Stimulated activated CD8-positive, alpha-beta memory T cell treated with anti-CD3 and anti-CD28 coated beads, Interleukin-4, amount 100 ng/mL, for 4 hours (primary cell): ENCODE data around the gene UBE2N.
"Not testable (repeated sequence)": the region's sequence is repeated elsewhere in the genome, so short reads cannot be mapped to it uniquely, and the experiment has no call there.

Source experiments
- DNase-seq, 2 donors: peaks; one replicate each; pipeline ENCODE4 v3.0.0-alpha.2; 2020; ENCODE audit warnings: low read depth in 2 of 2, low spot score in 1 of 2

The UBE2N gene

GRCh38 chr12:93447555-93448290 lies 6.0 kb upstream of the UBE2N start:
- DNase-seq = no peak

GRCh38 chr12:93443576-93443975 lies 1.8 kb upstream of the UBE2N start:
- DNase-seq = no peak

GRCh38 chr12:93442411-93443340 lies 929 bp upstream of the UBE2N start:
- DNase-seq = no peak

- no peak for DNase-seq
These were observed 598 bp downstream of the UBE2N start for GRCh38 chr12:93441081-93441616.

GRCh38 chr12:93440043-93440835 lies 1.5 kb downstream of the UBE2N start:
- DNase-seq = no peak

- DNase-seq = no peak
These were observed 3.3 kb downstream of the UBE2N start for GRCh38 chr12:93438266-93439050.

GRCh38 chr12:93434256-93434865 lies 7.4 kb downstream of the UBE2N start:
- DNase-seq = no peak

GRCh38 chr12:93432031-93432430 lies 9.7 kb downstream of the UBE2N start:
- not testable (repeated sequence) for DNase-seq

- DNase-seq = no peak
These were observed 11.5 kb downstream of the UBE2N start for GRCh38 chr12:93430280-93430679.

GRCh38 chr12:93429852-93430251 lies 11.9 kb downstream of the UBE2N start:
- DNase-seq = no peak

- DNase-seq = no peak
These were observed 12.3 kb downstream of the UBE2N start for GRCh38 chr12:93429448-93429847.

GRCh38 chr12:93427779-93428564 lies 13.8 kb downstream of the UBE2N start:
- no peak for DNase-seq

GRCh38 chr12:93426412-93426805 lies 15.3 kb downstream of the UBE2N start:
- no peak for DNase-seq

- DNase-seq = no peak
These were observed 15.9 kb downstream of the UBE2N start for GRCh38 chr12:93425736-93426411.

GRCh38 chr12:93422050-93422449 lies 19.7 kb downstream of the UBE2N start:
- DNase-seq = no peak

- no peak for DNase-seq
These were observed 22.2 kb downstream of the UBE2N start for GRCh38 chr12:93419388-93420034.

GRCh38 chr12:93417967-93418480 lies 23.7 kb downstream of the UBE2N start:
- no peak for DNase-seq
